ENCODE measurements around the gene SPTB. TPM values are rescaled to one million over a fixed set of nuclear protein-coding genes. Genes with fewer than 3 reads are reported as not detected.

The SPTB gene
- total RNA-seq, 1 experiment from 2014 or later, result 0.13 TPM

GRCh38 chr14:64738281-64738804 is 141.4 kb downstream of the SPTB start:
- no TSS peak for BruUV-seq (replicated peaks)
- Histone ChIP-seq H3K4me3 (ENCODE audit: low read depth in 2 of 2, low read length in 2 of 2) (no peak overlapping the region), H3K27me3 (ENCODE audit: control insufficient read depth, insufficient read depth, low read length) (no peaks in the 10 kb centered on the region), H3K9me3 (ENCODE audit: control insufficient read depth, insufficient read depth, low read depth, low read length) (no peaks in the 10 kb centered on the region), H3K27ac (ENCODE audit: low read length) (no peak overlapping the region), H3K36me3 (ENCODE audit: control insufficient read depth, insufficient read depth, low read length) (no peaks in the 10 kb centered on the region), H3K4me1 (ENCODE audit: control insufficient read depth, insufficient read depth, low read length) (no peaks in the 10 kb centered on the region)
- ChIA-PET POLR2A (no interaction called here), CTCF (no interaction called here)
- intact Hi-C loops (cut with micrococcal nuclease; ENCODE audit: unreplicated experiment) (no loop called here), in situ Hi-C loops (cut with HindIII; ENCODE audit: low pct_unique_long_range_greater_than_20kb, low sequenced_read_pairs) (no loop called here)
- TF ChIP-seq SIN3A (IDR thresholded peaks at IDR 0.05; ENCODE audit: borderline replicate concordance, insufficient read depth, low read depth, low read length), result no peak
- TF ChIP-seq CTCF (IDR thresholded peaks at IDR 0.05), result no peak
- no peak for TF ChIP-seq REST (IDR thresholded peaks at IDR 0.05; ENCODE audit: insufficient read depth in 1 of 2, low read depth in 2 of 2, low read length in 1 of 2)
- TF ChIP-seq TCF7L2 (IDR thresholded peaks at IDR 0.05; ENCODE audit: low read depth, low read length), result no peak
- no peak for TF ChIP-seq POLR2AphosphoS5 (IDR thresholded peaks at IDR 0.05; ENCODE audit: low read depth, low read length)
- DNase-seq (ENCODE audit: low read depth, low spot score) (no peak), ATAC-seq (no peak)

- in situ Hi-C loops (cut with HindIII; ENCODE audit: low pct_unique_long_range_greater_than_20kb, low sequenced_read_pairs) (no loop called here), intact Hi-C loops (cut with micrococcal nuclease; ENCODE audit: unreplicated experiment) (no loop called here)
- no peaks in the 10 kb centered on the region for H3K36me3 ChIP-seq (ENCODE audit: control insufficient read depth, insufficient read depth, low read length)
- DNase-seq (ENCODE audit: low read depth, low spot score), result no peak
- no peaks in the 10 kb centered on the region for H3K9me3 ChIP-seq (ENCODE audit: control insufficient read depth, insufficient read depth, low read depth, low read length)
- no peak for ATAC-seq
- H3K4me1 ChIP-seq (ENCODE audit: control insufficient read depth, insufficient read depth, low read length), result no peaks in the 10 kb centered on the region
- no TSS peak for BruUV-seq (replicated peaks)
- POLR2A ChIA-PET, result no interaction called here
- H3K4me3 ChIP-seq (ENCODE audit: low read depth in 2 of 2, low read length in 2 of 2), result no peak overlapping the region
- no peak overlapping the region for H3K27ac ChIP-seq (ENCODE audit: low read length)
- no peaks in the 10 kb centered on the region for H3K27me3 ChIP-seq (ENCODE audit: control insufficient read depth, insufficient read depth, low read length)
- CTCF ChIA-PET, result no interaction called here
- TF ChIP-seq CTCF (IDR thresholded peaks at IDR 0.05), result no peak
- TF ChIP-seq POLR2AphosphoS5 (IDR thresholded peaks at IDR 0.05; ENCODE audit: low read depth, low read length), result no peak
- TF ChIP-seq REST (IDR thresholded peaks at IDR 0.05; ENCODE audit: insufficient read depth in 1 of 2, low read depth in 2 of 2, low read length in 1 of 2), result no peak
- TF ChIP-seq SIN3A (IDR thresholded peaks at IDR 0.05; ENCODE audit: borderline replicate concordance, insufficient read depth, low read depth, low read length), result no peak
- no peak for TF ChIP-seq TCF7L2 (IDR thresholded peaks at IDR 0.05; ENCODE audit: low read depth, low read length)
Measured at GRCh38 chr14:64737391-64738280, 142.1 kb downstream of the SPTB start.
